Dermis microvascular lymphatic vessel endothelial cell (primary cell): ENCODE measurements around the gene ATP9A. TPM values are rescaled to one million over a fixed set of nuclear protein-coding genes. Genes with fewer than 3 reads are reported as not detected.
A peak's percentile ranks its signal among the peaks of the same experiment; 100 is the strongest.
"Not testable (repeated sequence)": the region's sequence is repeated elsewhere in the genome, so short reads cannot be mapped to it uniquely, and the experiment has no call there.

Source experiments
- DNase-seq, 2 donors: peaks; one replicate each; pipeline versions ENCODE4 v3.0.0 to v3.0.0-alpha.2; 2010; ENCODE audit warnings: low read depth in 2 of 2
- total RNA-seq: library from RNA; depleted of rRNA; stranded (reverse); fragments of >200 nt; gene quantifications from 2 replicates; pipeline ENCODE4 v1.2.1, GENCODE V29; 2014

Gene ATP9A
- total RNA-seq, 1 donor from 2014 or later: 54.0 TPM

- DNase-seq: no peak
Observed at GRCh38 chr20:51797357-51798025, 29.3 kb upstream of the ATP9A start.

- DNase-seq: no peak
Observed at GRCh38 chr20:51796340-51796739, 28.1 kb upstream of the ATP9A start.

GRCh38 chr20:51792960-51793359, 24.8 kb upstream of the ATP9A start:
- DNase-seq: no peak

DNA sequence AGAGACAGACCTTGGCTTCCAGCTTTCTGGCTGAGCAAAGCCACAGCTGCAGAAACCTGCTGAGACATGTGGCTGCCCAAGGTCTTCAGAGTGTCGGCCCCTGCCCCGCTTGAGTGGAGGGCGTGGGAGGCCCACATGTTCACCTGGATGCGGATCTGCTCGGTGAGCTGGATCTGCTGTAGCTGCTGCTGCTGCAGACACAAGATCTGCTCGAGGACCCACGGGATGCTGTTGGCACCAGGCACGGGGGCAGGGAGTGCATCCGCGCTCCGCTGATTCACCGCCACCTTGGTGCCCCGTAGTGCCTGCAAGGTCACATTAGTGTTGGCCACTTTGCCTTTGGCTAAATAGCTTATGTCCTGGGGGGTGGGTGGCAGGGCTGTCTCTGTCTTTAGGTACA, 23.4 kb upstream of the ATP9A start:
- DNase-seq: no peak

DNA sequence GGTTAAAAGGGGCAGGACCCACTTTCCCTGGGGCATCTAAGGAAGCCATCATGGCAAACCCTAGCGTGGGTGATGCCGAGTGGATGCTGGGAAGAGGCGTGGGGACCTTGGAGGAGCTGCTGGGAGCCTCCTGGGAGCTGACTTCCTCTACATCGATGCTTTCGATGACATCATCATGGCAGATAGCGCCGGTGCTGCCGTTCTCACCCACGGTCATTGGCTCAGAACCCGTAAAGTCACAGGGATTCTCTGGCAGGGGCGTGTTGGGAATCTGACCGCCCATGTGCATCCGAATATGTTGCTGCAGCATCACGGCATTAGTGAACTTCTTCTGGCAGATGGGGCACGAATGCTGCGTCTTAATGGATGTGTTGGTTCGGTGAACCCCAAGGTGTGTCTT, 22.1 kb upstream of the ATP9A start:
- DNase-seq: no peak

DNA sequence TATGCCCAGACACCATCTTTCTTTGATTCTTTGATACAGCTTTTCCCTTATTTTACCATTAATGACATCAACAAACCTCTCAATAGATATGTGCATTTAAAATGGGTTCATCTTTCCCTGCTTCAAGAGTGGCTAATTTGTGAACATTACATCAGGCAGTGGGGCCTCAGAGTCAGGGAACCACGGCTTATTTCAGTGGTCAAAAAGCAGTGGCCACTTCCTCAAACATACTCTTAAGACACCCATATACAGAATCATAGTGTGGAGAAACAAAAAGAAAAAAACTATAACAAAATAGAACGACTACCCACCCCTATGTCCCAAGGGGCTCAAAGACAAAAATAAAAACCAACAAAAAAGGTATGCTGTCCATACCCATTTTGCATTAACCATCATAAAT, 21.2 kb upstream of the ATP9A start:
- no peak for DNase-seq

DNA sequence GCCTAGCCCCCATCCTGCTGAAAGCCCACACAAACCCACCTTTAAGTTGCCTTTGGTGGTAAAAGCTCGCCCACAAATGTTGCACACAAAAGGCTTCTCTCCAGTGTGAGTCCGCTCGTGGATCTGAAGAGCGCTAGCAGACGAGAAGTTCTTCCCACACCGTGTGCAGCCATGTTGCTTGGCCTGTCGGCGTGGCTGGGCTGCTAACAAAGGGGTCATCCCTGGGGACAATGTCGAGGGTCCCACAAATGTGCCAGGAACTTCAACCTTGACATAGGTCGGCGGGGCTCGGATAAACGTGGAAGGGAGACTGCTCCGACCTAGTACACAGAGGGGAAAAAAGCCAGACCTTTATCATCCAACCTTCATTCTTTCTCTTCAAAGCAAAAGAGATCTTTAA, 20.6 kb upstream of the ATP9A start:
- DNase-seq: no peak

GRCh38 chr20:51784299-51784698, 16.1 kb upstream of the ATP9A start:
- DNase-seq: no peak

- DNase-seq: not testable (repeated sequence)
Observed at GRCh38 chr20:51778229-51778759, 10.1 kb upstream of the ATP9A start.

GRCh38 chr20:51775241-51775640, 7.1 kb upstream of the ATP9A start:
- DNase-seq: no peak

GRCh38 chr20:51772236-51772635, 4.0 kb upstream of the ATP9A start:
- no peak for DNase-seq

- DNase-seq: peak in 1 of 2 donors; percentile 7
Observed at GRCh38 chr20:51769976-51770615, 1.9 kb upstream of the ATP9A start.

DNA sequence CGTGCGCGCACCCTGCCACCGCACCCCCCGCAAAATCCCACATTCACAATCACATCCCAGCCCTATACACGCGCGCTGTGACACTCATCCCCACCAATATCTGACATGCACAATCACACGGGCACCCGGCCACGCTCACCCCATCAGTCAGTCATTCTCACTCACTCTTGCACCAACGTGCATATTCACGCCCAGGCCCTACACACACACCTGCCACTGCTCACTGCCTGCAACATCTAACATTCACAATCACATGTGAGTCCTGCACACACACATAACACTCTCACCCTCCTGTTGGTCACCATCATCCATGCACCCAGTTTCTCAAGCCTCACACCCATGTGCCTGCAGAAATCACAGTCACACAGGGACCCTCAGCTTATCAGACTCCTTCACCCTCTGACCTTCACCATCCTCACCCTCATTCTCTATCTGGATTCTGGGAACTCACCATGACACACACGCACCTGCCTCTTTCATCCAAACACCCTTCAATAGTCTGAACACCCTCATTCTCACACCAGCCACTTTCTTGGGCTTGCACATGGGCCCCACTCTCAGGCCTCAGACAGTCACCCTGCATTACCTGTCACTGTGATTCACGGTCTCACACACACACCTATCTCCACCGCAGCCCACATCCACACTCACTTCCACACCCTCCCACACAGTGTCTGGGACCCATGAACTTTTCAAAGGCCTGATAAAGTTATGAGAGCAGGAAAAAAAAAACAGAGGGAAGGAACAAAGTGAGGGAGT, 748 bp upstream of the ATP9A start:
- DNase-seq: peak in 1 of 2 donors; percentile 24

- DNase-seq: peak; percentile 43 to 81
Observed at GRCh38 chr20:51766994-51767866, 960 bp downstream of the ATP9A start.

GRCh38 chr20:51765381-51765780, 2.8 kb downstream of the ATP9A start:
- DNase-seq: not testable (repeated sequence)

DNA sequence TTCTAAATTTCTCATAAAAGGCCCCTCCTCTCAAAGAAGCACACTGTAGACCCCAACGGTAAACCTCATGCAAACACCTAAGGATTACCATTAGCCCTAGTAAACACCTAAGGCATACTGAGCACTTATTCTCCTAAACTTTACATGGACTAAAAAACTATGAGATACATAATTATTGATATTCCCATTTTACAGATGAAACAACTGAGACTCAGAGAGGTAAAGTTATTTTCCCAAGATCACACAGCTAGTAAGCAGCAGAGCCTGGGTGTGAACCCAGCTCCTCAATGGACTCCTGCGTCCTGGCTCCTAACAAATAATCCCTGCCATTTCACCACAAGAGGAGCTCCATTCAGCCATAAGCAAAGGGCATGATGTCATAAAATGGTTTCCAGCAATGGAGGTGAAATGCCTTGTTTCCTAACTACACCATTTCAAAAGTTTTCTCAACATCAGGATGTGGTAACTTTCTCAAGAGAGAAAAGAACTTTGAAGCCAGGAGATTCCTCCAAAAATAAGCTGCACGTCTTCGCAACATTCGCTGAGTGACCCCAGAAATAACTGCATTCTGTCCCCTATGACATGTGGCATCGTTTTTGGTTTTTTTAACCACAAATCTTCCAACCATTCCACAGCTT, 4.1 kb downstream of the ATP9A start:
- DNase-seq: no peak

DNA sequence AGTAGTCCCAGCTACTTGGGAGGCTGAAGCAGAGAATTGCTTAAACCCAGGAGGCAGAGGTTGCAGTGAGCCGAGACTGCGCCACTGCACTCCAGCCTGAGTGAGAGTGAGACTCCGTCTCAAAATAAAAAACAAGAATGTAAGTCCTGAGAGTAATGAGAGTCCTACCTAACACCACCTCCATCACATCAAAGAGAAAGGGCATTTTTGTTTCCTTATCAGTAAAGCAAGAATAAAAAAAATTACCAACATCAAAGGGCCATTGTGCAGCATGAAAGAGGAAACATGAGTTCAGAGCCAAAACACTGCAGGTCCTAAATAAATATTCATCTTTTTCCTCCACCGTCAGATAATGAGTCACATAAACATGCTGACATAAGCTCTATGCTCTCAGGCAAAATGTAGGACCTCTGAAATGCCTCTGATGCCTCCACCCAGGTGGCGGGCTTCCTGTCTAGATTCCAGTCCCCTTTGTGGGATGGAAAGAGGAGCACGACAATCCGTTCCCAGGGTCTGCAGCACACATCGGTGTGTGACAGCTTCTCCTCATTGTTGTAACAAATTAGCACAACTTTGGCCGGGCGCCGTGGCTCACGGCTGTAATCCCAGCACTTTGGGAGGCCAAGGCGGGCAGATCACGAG, 7.2 kb downstream of the ATP9A start:
- DNase-seq: peak; percentile 95

DNA sequence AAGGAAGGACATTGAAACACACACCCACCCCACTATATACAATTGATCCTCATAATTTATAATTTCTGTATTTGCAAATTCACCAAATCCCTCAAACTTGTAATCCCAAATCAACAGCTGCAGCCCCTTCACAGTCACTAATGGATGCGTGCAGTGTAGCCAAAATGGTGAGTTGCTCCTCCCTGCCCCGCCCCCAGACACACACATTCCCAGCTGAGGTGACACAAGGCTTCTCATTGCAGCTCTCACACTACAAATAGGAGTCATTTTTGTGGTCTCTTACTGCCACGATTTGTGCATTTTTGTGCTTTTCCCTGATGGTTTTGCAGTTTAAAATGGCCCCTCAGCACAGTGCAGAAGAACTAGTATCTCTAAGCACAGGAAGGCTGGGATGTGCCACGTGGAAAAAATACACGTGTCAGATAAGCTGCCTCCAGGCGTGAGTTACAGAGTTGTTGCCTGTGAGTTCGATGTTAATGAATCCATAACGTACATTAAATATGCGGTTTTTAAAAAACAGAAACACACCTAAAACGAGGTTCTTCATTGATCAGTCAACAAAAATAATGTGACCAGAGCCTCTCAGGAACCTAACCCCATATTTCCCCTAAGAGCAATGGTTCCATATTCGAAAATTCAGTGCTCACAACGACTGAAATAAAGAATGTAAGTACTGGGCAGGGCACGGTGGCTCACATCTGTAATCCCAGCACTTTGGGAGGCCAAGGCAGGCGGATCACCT, 8.2 kb downstream of the ATP9A start:
- DNase-seq: no peak

- no peak for DNase-seq
Observed at GRCh38 chr20:51758978-51759544, 9.1 kb downstream of the ATP9A start.
